Epithelial cell of proximal tubule (primary cell): ENCODE measurements around the gene C3. TPM values are rescaled to one million over a fixed set of nuclear protein-coding genes. Genes with fewer than 3 reads are reported as not detected.
"Not testable (repeated sequence)": the region's sequence is repeated elsewhere in the genome, so short reads cannot be mapped to it uniquely, and the experiment has no call there.

Experiments used
- DNase-seq: peaks from one replicate; pipeline ENCODE4 v3.0.0-alpha.2; 2011; ENCODE audit warnings: low read depth
- H3K4me3 ChIP-seq: 2 replicates; pipeline ENCODE4 v1.5.1; 2011; ENCODE audit warnings: low read depth, mild to moderate bottlenecking, low read length
- CTCF ChIP-seq: conservative IDR thresholded peaks from 2 replicates; pipeline ENCODE4 v1.5.1; 2012; ENCODE audit warnings: low read depth, mild to moderate bottlenecking, low read length
- total RNA-seq: library from RNA; depleted of rRNA; stranded (reverse); fragments of >200 nt; gene quantifications from 2 replicates; pipeline ENCODE4 v1.2.3, GENCODE V29; 2015

C3 gene
- total RNA-seq, 1 donor from 2014 or later: 10.0 TPM

- no peak overlapping the region for H3K4me3 ChIP-seq
- no peak for DNase-seq
- TF ChIP-seq CTCF: no peak
These were observed 71.3 kb downstream of the C3 start for GRCh38 chr19:6649185-6649584.

- H3K4me3 ChIP-seq: no peak overlapping the region
- TF ChIP-seq CTCF: no peak
- no peak for DNase-seq
These were observed 72.2 kb downstream of the C3 start for GRCh38 chr19:6648141-6648715.

- TF ChIP-seq CTCF: no peak
- no peak overlapping the region for H3K4me3 ChIP-seq
- DNase-seq: no peak
These were observed 75.7 kb downstream of the C3 start for GRCh38 chr19:6644796-6645195.

GRCh38 chr19:6640333-6640732, 80.1 kb downstream of the C3 start:
- not testable (repeated sequence) for DNase-seq, H3K4me3 ChIP-seq

GRCh38 chr19:6639439-6639838, 81.0 kb downstream of the C3 start:
- TF ChIP-seq CTCF: no peak

GRCh38 chr19:6633456-6633813, 87.0 kb downstream of the C3 start:
- not testable (repeated sequence) for DNase-seq, H3K4me3 ChIP-seq

More at GRCh38 chr19:6639439-6639838, 81.0 kb downstream of the C3 start:
- no peak overlapping the region for H3K4me3 ChIP-seq
- DNase-seq: peak; percentile 56

- H3K4me3 ChIP-seq, DNase-seq: not testable (repeated sequence)
- TF ChIP-seq CTCF: peak; percentile 73
These were observed 87.5 kb downstream of the C3 start for GRCh38 chr19:6632747-6633455.

GRCh38 chr19:6632002-6632621, 88.3 kb downstream of the C3 start:
- no peak overlapping the region for H3K4me3 ChIP-seq
- DNase-seq: no peak
- peak; percentile 90 for TF ChIP-seq CTCF
